Astrocyte of the spinal cord (primary cell): ENCODE results near the gene ARHGAP12.

ENCODE experiments used
- DNase-seq: peaks from one replicate; pipeline ENCODE4 v3.0.0; 2011; ENCODE audit warnings: low read depth, low spot score
- H3K4me3 ChIP-seq: 2 replicates; pipeline ENCODE4 v1.5.1; 2011; ENCODE audit warnings: low read depth, mild to moderate bottlenecking, low read length, moderate library complexity
- in situ Hi-C: cut with HindIII; loops from 2 replicates; pipeline ENCODE4 v1.10.0; 2017; ENCODE audit warnings: low sequenced_read_pairs
- TF ChIP-seq, protein P1 (sequence below): IDR thresholded peaks from 2 replicates; pipeline ENCODE4 v1.5.1; 2012; ENCODE audit warnings: low read depth, mild to moderate bottlenecking, low read length, inconsistent platforms

The ARHGAP12 gene

DNA sequence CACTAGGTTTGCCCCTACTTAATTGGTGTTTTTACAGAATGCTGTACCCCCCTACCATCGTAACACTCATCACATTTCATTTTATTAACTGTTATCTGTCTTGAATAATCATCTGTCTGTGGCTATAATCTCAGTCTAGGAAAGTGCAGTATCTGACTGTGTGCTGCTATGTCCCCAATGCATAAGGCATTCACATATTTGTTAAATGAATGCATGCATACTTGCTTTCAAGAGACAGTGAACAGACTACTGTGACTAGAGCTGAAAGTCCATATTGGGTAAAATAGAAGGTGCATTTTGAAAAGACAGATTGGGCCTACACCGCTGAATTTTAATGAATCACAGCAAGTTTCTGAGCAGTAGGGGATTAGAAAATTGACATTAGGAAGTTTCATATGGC is 112.3 kb downstream of the ARHGAP12 start:
- TF ChIP-seq, protein P1, sequence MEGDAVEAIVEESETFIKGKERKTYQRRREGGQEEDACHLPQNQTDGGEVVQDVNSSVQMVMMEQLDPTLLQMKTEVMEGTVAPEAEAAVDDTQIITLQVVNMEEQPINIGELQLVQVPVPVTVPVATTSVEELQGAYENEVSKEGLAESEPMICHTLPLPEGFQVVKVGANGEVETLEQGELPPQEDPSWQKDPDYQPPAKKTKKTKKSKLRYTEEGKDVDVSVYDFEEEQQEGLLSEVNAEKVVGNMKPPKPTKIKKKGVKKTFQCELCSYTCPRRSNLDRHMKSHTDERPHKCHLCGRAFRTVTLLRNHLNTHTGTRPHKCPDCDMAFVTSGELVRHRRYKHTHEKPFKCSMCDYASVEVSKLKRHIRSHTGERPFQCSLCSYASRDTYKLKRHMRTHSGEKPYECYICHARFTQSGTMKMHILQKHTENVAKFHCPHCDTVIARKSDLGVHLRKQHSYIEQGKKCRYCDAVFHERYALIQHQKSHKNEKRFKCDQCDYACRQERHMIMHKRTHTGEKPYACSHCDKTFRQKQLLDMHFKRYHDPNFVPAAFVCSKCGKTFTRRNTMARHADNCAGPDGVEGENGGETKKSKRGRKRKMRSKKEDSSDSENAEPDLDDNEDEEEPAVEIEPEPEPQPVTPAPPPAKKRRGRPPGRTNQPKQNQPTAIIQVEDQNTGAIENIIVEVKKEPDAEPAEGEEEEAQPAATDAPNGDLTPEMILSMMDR = no peak
- no peak overlapping the region for H3K4me3 ChIP-seq
- peak; percentile 51 for DNase-seq
- in situ Hi-C loops = no loop called here

DNA sequence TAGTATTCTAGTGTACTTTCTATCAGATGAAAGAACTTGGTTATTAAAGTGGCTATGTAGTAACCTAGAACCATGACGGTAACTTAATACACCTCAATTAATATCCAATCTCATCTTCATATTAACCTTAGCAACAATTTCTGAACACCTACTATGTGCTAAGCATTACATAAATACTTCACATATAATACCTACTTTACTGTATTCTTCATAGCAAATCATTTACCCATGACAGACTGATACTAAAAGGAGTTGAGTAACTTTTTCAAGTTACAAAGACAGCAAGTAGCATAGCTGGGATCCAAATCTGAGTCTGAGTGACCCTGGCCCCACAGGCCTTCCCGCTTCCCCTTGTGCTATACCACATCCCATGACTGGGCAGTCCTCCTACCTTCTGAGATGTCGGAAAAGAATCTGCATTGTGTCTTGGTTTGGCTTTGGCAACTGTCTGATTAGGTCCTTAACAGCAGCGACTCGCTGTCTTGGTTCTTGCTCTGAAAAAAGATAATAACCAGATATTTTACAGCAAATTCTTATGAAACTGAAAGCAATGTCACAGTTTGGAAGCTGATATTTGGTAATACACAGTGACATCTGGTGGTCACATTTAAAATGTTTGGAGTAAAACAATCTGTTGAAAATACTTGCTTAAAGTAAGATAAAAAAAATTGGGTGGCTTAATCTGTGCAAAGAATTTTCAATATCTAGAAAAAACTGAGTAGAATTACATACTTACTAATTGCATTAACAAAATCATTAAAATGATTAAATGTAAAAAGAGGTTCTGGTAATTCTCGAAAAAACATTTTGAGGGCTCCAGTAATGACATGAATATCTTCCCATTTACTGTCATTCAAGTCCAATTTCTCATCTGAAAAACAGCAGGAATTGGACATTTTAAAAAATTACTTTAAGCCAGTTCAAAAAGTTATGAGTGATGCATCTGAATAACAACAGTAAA is 120.1 kb downstream of the ARHGAP12 start:
- in situ Hi-C loops = no loop called here
- TF ChIP-seq, protein P1 = peak; percentile 18
- peak overlapping the region; percentile 3 for H3K4me3 ChIP-seq
- DNase-seq = peak; percentile 83

DNA sequence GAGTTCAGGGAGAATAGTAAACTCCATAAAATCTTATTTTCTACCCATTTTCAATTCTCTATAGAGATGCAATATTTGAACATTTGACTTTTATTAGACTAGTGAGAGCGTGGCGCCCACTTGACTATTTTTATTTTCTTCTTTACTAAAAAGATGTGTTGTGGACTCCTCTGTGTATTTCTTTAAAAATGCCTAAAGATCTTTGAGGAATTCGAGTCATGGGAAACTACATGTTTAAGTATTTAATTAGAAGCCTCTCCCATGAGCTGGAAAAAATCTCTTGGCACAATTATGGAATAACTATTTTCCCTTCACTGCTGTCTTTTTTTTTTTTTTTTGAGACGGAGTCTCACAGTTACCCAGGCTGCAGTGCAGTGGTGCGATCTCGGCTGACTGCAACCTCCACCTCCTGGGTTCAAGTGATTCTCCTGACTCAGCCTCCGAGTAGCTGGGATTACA is 124.2 kb downstream of the ARHGAP12 start:
- DNase-seq = no peak
- TF ChIP-seq, protein P1 = no peak
- in situ Hi-C loops = no loop called here
- H3K4me3 ChIP-seq = no peak overlapping the region

DNA sequence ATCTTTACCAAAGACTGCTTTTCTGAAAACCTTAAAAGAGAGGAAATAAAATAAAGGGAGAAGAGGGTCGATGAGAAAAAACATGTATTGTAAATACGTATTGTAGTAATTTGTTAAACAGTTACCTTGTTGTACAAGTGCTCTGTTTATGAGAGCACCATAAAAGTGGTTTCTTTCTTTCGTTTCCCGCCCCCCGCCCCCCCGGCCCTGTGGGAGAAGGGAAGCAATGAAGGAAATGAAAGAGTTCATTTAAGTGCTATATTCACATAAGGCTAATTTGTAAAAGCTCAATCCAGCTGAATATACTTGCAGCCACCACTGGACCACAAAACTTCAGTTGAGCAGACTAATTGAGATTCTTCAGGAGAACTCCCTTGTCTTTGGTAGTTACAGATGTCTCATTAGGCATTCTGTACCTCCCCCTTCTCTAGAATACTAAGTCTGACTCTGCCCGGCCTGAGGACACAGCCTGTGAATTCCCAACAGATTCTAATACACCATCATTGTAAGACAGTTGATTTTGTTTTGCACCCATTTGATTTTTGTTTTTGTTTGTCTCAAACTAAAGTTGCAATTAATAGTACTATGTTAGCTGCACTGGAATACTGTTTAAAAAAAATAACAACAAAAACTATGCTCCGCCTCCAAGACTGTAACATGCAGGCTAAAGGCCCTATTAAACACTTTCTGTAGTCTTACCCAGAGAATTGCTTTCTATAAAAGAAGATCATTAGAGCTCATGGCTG is 124.9 kb downstream of the ARHGAP12 start:
- peak; percentile 10 for DNase-seq
- TF ChIP-seq, protein P1 = no peak
- no peak overlapping the region for H3K4me3 ChIP-seq
- in situ Hi-C loops = no loop called here

DNA sequence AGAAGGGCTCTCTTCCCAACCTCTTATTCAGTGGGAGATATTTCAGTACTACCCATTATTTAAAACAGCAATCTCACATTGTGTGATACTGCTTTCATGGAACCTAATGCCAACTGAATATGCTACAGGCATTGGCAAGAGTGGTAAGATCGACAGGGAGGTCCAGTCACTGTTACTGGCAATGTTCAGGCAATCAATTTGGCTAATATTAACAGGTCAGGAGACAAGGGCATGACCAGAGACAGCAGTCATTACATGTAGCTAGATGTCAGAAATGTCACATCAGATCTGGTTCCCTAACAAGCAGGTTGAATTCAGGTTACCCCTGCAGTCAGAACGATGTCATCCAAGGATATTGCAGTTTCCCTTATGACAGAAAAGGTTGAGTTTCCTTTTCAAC is 129.4 kb downstream of the ARHGAP12 start:
- no peak for DNase-seq
- H3K4me3 ChIP-seq = no peak overlapping the region
- in situ Hi-C loops = no loop called here
- TF ChIP-seq, protein P1 = no peak

DNA sequence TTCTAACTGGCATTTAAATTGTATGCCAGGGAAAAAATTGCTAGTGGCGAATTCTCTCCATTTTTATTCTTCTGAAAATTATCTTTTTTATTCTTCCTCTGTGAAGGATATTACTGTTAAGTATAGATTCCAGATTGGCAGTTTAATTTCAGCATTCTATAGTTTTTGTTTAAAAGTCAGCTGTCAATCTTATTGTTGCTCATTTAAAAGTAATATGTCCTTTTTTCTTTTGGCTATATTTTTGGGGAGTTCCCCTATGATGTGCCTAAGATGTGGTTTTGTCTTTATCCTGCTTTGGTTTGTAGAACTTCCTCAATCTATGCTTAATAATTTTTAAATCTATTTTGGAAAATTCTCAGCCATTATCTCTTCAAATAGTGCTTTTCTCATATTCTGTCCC is 135.9 kb downstream of the ARHGAP12 start:
- TF ChIP-seq, protein P1 = no peak
- in situ Hi-C loops = no loop called here
- H3K4me3 ChIP-seq = no peak overlapping the region
- no peak for DNase-seq
